ENCODE data around the gene DUSP10.

The DUSP10 gene

DNA sequence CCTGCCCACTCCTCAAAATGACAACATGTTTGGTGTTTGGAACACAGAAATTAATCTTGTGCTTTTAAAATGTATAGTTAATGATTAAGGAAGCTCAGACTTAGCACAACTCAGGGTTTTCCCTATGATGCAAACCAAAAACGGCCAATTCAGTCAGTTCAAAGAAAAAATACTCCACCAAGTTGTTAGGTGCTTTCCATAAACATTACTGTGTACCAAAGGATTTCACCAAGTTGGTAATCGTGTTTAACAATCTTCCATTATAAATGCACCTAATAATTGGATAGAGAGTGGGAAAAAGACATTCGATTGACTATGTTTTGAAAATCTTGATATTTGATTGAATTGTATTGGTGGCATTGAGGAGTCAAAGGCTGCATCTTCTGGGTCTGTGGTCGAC is 33.3 kb upstream of the DUSP10 start:
- TF ChIP-seq, protein P1, sequence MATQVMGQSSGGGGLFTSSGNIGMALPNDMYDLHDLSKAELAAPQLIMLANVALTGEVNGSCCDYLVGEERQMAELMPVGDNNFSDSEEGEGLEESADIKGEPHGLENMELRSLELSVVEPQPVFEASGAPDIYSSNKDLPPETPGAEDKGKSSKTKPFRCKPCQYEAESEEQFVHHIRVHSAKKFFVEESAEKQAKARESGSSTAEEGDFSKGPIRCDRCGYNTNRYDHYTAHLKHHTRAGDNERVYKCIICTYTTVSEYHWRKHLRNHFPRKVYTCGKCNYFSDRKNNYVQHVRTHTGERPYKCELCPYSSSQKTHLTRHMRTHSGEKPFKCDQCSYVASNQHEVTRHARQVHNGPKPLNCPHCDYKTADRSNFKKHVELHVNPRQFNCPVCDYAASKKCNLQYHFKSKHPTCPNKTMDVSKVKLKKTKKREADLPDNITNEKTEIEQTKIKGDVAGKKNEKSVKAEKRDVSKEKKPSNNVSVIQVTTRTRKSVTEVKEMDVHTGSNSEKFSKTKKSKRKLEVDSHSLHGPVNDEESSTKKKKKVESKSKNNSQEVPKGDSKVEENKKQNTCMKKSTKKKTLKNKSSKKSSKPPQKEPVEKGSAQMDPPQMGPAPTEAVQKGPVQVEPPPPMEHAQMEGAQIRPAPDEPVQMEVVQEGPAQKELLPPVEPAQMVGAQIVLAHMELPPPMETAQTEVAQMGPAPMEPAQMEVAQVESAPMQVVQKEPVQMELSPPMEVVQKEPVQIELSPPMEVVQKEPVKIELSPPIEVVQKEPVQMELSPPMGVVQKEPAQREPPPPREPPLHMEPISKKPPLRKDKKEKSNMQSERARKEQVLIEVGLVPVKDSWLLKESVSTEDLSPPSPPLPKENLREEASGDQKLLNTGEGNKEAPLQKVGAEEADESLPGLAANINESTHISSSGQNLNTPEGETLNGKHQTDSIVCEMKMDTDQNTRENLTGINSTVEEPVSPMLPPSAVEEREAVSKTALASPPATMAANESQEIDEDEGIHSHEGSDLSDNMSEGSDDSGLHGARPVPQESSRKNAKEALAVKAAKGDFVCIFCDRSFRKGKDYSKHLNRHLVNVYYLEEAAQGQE (IDR thresholded peaks at IDR 0.05; ENCODE audit: insufficient read depth in 1 of 2, low read depth in 2 of 2, low read length in 2 of 2): no peak
- TF ChIP-seq FOXP2 (optimal IDR thresholded peaks at IDR 0.05; ENCODE audit: borderline replicate concordance, extremely low read depth, extremely low read length, insufficient read depth) (no peak), SIN3A (IDR thresholded peaks at IDR 0.05; ENCODE audit: borderline replicate concordance, insufficient read depth, low read length) (no peak), POLR2AphosphoS5 (IDR thresholded peaks at IDR 0.05; ENCODE audit: low read depth, low read length) (no peak), TAF1 (IDR thresholded peaks at IDR 0.05; ENCODE audit: borderline replicate concordance, insufficient read depth, low read length) (no peak)

GRCh38 chr1:221774054-221774842 is 32.4 kb upstream of the DUSP10 start:
- TF ChIP-seq, protein P1 (IDR thresholded peaks at IDR 0.05; ENCODE audit: insufficient read depth in 1 of 2, low read depth in 2 of 2, low read length in 2 of 2): peak; percentile 59 to 64; a peak in 2 of 4 replicates
- TF ChIP-seq TAF1 (IDR thresholded peaks at IDR 0.05; ENCODE audit: borderline replicate concordance, insufficient read depth, low read length): no peak
- TF ChIP-seq FOXP2 (optimal IDR thresholded peaks at IDR 0.05; ENCODE audit: borderline replicate concordance, extremely low read depth, extremely low read length, insufficient read depth): no peak
- no peak for TF ChIP-seq SIN3A (IDR thresholded peaks at IDR 0.05; ENCODE audit: borderline replicate concordance, insufficient read depth, low read length)
- no peak for TF ChIP-seq POLR2AphosphoS5 (IDR thresholded peaks at IDR 0.05; ENCODE audit: low read depth, low read length)

- TF ChIP-seq FOXP2 (optimal IDR thresholded peaks at IDR 0.05; ENCODE audit: borderline replicate concordance, extremely low read depth, extremely low read length, insufficient read depth) (no peak), TAF1 (IDR thresholded peaks at IDR 0.05; ENCODE audit: borderline replicate concordance, insufficient read depth, low read length) (no peak), POLR2AphosphoS5 (IDR thresholded peaks at IDR 0.05; ENCODE audit: low read depth, low read length) (no peak), SIN3A (IDR thresholded peaks at IDR 0.05; ENCODE audit: borderline replicate concordance, insufficient read depth, low read length) (no peak)
- TF ChIP-seq, protein P1 (IDR thresholded peaks at IDR 0.05; ENCODE audit: insufficient read depth in 1 of 2, low read depth in 2 of 2, low read length in 2 of 2): no peak
Measured at GRCh38 chr1:221773383-221773782, 31.5 kb upstream of the DUSP10 start.

DNA sequence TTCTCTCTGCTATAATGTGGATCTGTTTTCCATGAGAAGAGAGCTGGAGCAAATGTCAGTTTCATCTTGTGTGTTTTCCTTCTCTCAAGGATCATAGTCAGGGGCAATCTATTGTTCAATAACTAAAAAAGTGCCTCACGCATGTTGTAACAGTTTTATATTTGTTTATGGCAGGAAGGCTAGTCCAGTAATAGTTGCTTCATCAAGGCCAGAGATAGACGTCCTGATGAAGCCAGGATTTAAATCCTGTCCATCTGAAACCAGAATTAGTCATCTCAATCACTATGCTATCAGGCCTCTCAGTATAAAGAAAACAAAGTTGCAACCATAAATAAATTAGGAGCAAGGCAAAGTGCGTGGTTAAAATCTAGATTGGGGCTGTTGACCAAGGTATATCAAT is 30.2 kb upstream of the DUSP10 start:
- TF ChIP-seq SIN3A (IDR thresholded peaks at IDR 0.05; ENCODE audit: borderline replicate concordance, insufficient read depth, low read length): no peak
- TF ChIP-seq TAF1 (IDR thresholded peaks at IDR 0.05; ENCODE audit: borderline replicate concordance, insufficient read depth, low read length): no peak
- TF ChIP-seq, protein P1 (IDR thresholded peaks at IDR 0.05; ENCODE audit: insufficient read depth in 1 of 2, low read depth in 2 of 2, low read length in 2 of 2): no peak
